Smooth muscle cell (in vitro differentiated cells): ENCODE data around the gene FBXO9. TPM values are rescaled to one million over a fixed set of nuclear protein-coding genes. Genes with fewer than 3 reads are reported as not detected.

Experiments used
- DNase-seq: peaks from one replicate; lab custom pipeline; 2025; ENCODE audit not compliant: unreplicated experiment; lab: John Stamatoyannopoulos, UW
- H2AFZ ChIP-seq: fragments of 200-600 bp; sonication (generic); 2 replicates; pipeline ENCODE4 v1.6.0; 2016; ENCODE audit warnings: antibody characterized with exemption, low read depth, mild to moderate bottlenecking
- H3F3A ChIP-seq: fragments of 200-600 bp; sonication (generic); 2 replicates; pipeline ENCODE4 v1.6.0; 2017; ENCODE audit warnings: antibody characterized with exemption, low read depth
- H3K27ac ChIP-seq: fragments of 200-600 bp; sonication (generic); 2 replicates; pipeline ENCODE4 v1.5.1; 2016; ENCODE audit warnings: low read depth, mild to moderate bottlenecking
- H3K27me3 ChIP-seq: fragments of 200-600 bp; sonication (generic); 2 replicates; pipeline ENCODE4 v1.6.1; 2016; ENCODE audit warnings: low read depth, mild to moderate bottlenecking
- H3K36me3 ChIP-seq: fragments of 200-600 bp; sonication (generic); 2 replicates; pipeline ENCODE4 v1.5.1; 2016; ENCODE audit warnings: low read depth
- H3K4me1 ChIP-seq: fragments of 200-600 bp; sonication (generic); 2 replicates; pipeline ENCODE4 v1.5.1; 2016; ENCODE audit warnings: low read depth
- H3K4me2 ChIP-seq: fragments of 200-600 bp; sonication (generic); 2 replicates; pipeline ENCODE4 v1.6.0; 2016; ENCODE audit warnings: mild to moderate bottlenecking
- H3K4me3 ChIP-seq: fragments of 200-600 bp; sonication (generic); 2 replicates; pipeline ENCODE4 v1.5.1; 2016; ENCODE audit warnings: mild to moderate bottlenecking
- H3K79me2 ChIP-seq: fragments of 200-600 bp; sonication (generic); 2 replicates; pipeline ENCODE4 v1.6.0; 2016; ENCODE audit warnings: low read depth, mild to moderate bottlenecking
- H3K9ac ChIP-seq: fragments of 200-600 bp; sonication (generic); 2 replicates; pipeline ENCODE4 v1.6.0; 2016; ENCODE audit warnings: low read depth
- H3K9me3 ChIP-seq: fragments of 200-600 bp; sonication (generic); replicated peaks from 2 replicates; pipeline ENCODE4 v1.5.1; 2016; ENCODE audit warnings: low read depth
- H4K20me1 ChIP-seq: fragments of 200-600 bp; sonication (generic); 2 replicates; pipeline ENCODE4 v1.6.0; 2016; ENCODE audit warnings: low read depth
- CTCF ChIP-seq: fragments of 200-600 bp; sonication (generic); IDR thresholded peaks from 2 replicates; pipeline ENCODE4 v1.5.1; 2017; ENCODE audit warnings: borderline replicate concordance, mild to moderate bottlenecking, antibody characterized with exemption; ENCODE audit not compliant: insufficient read depth, poor library complexity, severe bottlenecking
- WGBS: methylation state at CpG from one replicate; pipeline ENCODE4 v1.1.7; 2016; ENCODE audit warnings: low lambda C conversion rate; 5-methylcytosine and 5-hydroxymethylcytosine counted together
- polyA plus RNA-seq: library from polyadenylated mRNA; unstranded; fragments of >200 nt; fragmentation: Nextera tagmentation; extraction: Ambion mirVana; gene quantifications from 2 replicates; pipeline ENCODE4 v1.2.1, GENCODE V29; 2016
- total RNA-seq: library from RNA; depleted of rRNA; stranded (reverse); fragments of >200 nt; gene quantifications from 2 replicates; pipeline ENCODE4 v1.2.3, GENCODE V29; 2014

FBXO9 gene
- total and polyA plus RNA-seq, 2 experiments from 2014 or later, result 25.5 to 55.1 TPM

GRCh38 chr6:53107091-53107490, 41.9 kb downstream of the FBXO9 start:
- no peak for DNase-seq
- H3K79me2 ChIP-seq, result no peaks in the 10 kb centered on the region
- H3K27ac ChIP-seq, result no peak overlapping the region
- 78% methylated on average over 4 of the region's 4 CpGs for WGBS
- no peaks in the 10 kb centered on the region for H3K36me3 ChIP-seq
- no peaks in the 10 kb centered on the region for H3K27me3 ChIP-seq
- H3K4me1 ChIP-seq, result no peaks in the 10 kb centered on the region
- TF ChIP-seq CTCF, result no peak
- no peak overlapping the region for H2AFZ ChIP-seq
- H3K9ac ChIP-seq, result no peak overlapping the region
- H3F3A ChIP-seq, result no peaks in the 10 kb centered on the region
- no peaks in the 10 kb centered on the region for H4K20me1 ChIP-seq
- no peaks in the 10 kb centered on the region for H3K9me3 ChIP-seq
- H3K4me2 ChIP-seq, result no peak overlapping the region
- H3K4me3 ChIP-seq, result no peak overlapping the region

- Histone ChIP-seq H3K27me3 (no peaks in the 10 kb centered on the region), H3K27ac (no peak overlapping the region), H4K20me1 (no peaks in the 10 kb centered on the region), H2AFZ (no peak overlapping the region), H3F3A (no peaks in the 10 kb centered on the region), H3K4me2 (no peak overlapping the region), H3K4me3 (no peak overlapping the region), H3K9ac (no peak overlapping the region), H3K4me1 (no peaks in the 10 kb centered on the region), H3K9me3 (no peaks in the 10 kb centered on the region), H3K79me2 (no peaks in the 10 kb centered on the region), H3K36me3 (no peaks in the 10 kb centered on the region)
- no peak for DNase-seq
- WGBS, result 98% methylated on average over 2 of the region's 2 CpGs
- TF ChIP-seq CTCF, result no peak
Observed at GRCh38 chr6:53109612-53110011, 44.4 kb downstream of the FBXO9 start.

- 89% methylated on average over 6 of the region's 6 CpGs for WGBS
- Histone ChIP-seq H3K27me3 (no peaks in the 10 kb centered on the region), H3K9me3 (no peaks in the 10 kb centered on the region), H3K4me1 (no peaks in the 10 kb centered on the region), H3K36me3 (no peaks in the 10 kb centered on the region), H2AFZ (no peak overlapping the region), H3K4me3 (no peak overlapping the region), H3F3A (no peaks in the 10 kb centered on the region), H3K27ac (no peak overlapping the region), H3K9ac (no peak overlapping the region), H3K4me2 (no peak overlapping the region), H3K79me2 (no peaks in the 10 kb centered on the region), H4K20me1 (no peaks in the 10 kb centered on the region)
- no peak for DNase-seq
- TF ChIP-seq CTCF, result no peak
Observed at GRCh38 chr6:53111865-53112264, 46.7 kb downstream of the FBXO9 start.

GRCh38 chr6:53112404-53112803, 47.2 kb downstream of the FBXO9 start:
- no peak overlapping the region for H2AFZ ChIP-seq
- H3K36me3 ChIP-seq, result no peaks in the 10 kb centered on the region
- DNase-seq, result no peak

More at GRCh38 chr6:53112404-53112803, 47.2 kb downstream of the FBXO9 start:
- no peaks in the 10 kb centered on the region for H3K27me3 ChIP-seq
- no peak overlapping the region for H3K4me2 ChIP-seq
- no peaks in the 10 kb centered on the region for H3K4me1 ChIP-seq
- H3K4me3 ChIP-seq, result no peak overlapping the region
- no peak for TF ChIP-seq CTCF
- no peak overlapping the region for H3K27ac ChIP-seq
- H3K79me2 ChIP-seq, result no peaks in the 10 kb centered on the region
- H3K9me3 ChIP-seq, result no peaks in the 10 kb centered on the region
- H4K20me1 ChIP-seq, result no peaks in the 10 kb centered on the region
- H3F3A ChIP-seq, result no peaks in the 10 kb centered on the region
- H3K9ac ChIP-seq, result no peak overlapping the region
